Astrocyte of the hippocampus (primary cell): ENCODE measurements around the gene DLG2.
"Not testable (repeated sequence)": the region's sequence is repeated elsewhere in the genome, so short reads cannot be mapped to it uniquely, and the experiment has no call there.

Experiments used
- DNase-seq: peaks from one replicate; pipeline ENCODE4 v3.0.0; 2011; ENCODE audit warnings: low read depth, low spot score

Gene DLG2

GRCh38 chr11:83809274-83809673 lies 1817.9 kb downstream of the DLG2 start:
- no peak for DNase-seq

DNA sequence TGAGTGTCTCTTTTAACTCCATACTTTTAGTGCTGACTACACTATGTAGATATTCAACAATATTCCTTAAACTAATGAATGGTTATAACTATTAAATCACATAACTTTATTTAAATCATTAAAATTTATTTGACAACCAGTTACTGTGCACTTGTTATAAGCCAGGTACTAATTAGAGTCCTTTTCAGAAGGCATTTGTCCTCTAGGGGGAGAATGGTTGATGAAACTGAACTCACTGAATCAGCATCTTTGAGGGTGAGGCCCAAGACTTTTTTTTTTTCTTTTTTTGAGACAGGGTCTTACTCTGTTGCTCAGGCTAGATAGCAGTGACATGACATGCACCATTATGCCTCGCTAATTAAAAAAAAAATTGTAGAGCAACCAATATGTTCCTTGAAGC lies 1825.3 kb downstream of the DLG2 start:
- no peak for DNase-seq

GRCh38 chr11:83793310-83793709 lies 1833.8 kb downstream of the DLG2 start:
- DNase-seq: no peak

GRCh38 chr11:83791557-83791956 lies 1835.6 kb downstream of the DLG2 start:
- no peak for DNase-seq

GRCh38 chr11:83785942-83786341 lies 1841.2 kb downstream of the DLG2 start:
- no peak for DNase-seq

DNA sequence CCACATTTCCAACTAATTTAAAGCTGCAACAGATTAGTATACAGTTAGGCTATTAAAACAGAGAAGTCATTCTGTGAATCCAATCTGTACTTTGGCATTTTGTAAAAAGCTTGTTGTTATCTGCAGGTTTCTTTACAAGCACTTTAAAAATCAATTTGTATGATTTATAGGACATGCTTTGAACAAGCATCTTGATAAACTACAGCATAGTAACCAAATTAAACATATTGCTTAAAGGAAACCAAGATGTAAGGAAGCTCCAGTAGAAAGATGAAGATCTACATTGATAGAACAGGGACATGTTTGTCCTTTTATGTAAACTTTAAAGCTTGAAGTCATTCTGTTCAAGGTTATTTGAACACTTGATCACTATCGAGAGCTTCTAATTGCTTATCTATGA lies 1842.7 kb downstream of the DLG2 start:
- no peak for DNase-seq

- DNase-seq: no peak
Measured at GRCh38 chr11:83782329-83782728, 1844.8 kb downstream of the DLG2 start.

DNA sequence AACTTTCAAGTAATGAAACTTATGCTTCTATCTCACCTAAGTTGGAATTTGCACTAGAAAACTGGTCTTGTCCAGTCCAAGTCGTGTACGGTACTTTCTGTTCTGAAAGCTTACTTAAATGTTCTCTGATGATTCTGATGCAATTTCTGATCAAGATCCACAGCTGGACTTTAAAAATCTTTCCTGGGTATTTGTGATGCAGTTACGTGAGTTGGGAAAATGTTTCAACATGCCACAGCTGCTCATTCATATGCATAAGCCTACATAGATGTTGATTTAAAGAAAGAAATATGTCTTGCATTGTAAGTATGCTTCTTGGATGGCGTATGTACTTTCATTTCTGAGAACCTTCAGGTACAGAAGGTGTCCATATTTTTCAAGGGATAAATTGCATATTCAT lies 1847.3 kb downstream of the DLG2 start:
- no peak for DNase-seq

DNA sequence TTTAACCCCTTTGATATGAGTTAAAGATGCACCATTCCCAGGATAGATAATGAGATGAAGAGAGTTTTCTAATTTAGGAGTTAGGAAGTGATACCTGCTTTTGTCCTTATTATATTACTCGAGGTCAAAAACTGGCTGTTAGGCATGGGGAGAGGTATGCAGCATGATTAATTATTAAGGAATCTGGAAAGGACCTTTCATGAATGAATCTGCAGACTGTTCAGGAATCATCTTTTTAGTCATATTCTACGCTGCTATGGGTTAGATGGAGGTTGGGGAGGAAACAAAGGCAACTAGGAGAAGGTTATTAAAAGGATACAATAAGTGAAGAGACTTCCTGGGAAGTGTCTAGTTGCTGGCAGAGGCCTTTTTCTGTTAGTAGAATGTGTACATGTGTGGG lies 1848.5 kb downstream of the DLG2 start:
- DNase-seq: peak; percentile 13

DNA sequence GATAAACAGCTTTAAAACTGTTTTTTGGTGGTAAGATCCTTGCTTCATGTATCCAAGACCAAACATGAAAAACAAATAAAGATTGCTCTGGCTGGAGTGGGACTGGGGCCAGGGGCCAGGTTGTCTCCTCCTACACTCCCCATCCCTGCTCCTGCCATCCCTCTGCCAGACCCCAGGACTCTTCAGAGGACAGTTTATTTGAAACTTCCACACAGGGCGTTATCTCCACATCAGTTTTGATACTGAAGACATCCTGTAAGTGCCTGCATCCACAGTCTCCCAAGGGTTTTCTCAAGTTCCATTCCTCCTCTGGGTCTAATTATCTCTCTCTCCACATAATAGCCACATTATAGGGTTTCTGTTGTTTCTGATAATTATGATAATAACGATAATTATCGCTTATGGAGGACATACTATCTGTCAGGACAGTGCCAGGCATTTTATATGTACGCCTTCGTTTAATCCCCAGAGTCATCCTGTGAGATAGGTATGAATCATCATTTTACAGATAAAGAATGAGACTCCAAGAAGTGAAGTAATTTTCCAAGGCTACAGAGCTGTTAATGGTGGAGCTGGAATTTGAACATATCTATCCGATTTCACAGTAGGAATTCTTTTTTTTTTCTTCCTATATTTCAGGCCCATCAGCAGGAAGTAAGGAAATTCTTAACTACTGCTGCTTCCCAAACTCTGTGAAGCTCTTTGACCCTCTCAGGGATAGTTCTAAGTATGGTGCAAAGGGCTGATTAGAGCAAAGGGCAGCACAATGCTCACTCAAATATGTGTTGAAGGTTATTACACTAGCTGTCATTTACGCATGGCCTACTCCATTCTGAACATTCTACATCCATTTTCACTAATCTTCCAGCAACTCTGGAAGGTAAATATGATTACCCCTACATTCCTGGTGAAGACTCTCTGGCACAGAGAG lies 1852.9 kb downstream of the DLG2 start:
- peak; percentile 8 for DNase-seq

- DNase-seq: no peak
Measured at GRCh38 chr11:83768489-83768888, 1858.7 kb downstream of the DLG2 start.

DNA sequence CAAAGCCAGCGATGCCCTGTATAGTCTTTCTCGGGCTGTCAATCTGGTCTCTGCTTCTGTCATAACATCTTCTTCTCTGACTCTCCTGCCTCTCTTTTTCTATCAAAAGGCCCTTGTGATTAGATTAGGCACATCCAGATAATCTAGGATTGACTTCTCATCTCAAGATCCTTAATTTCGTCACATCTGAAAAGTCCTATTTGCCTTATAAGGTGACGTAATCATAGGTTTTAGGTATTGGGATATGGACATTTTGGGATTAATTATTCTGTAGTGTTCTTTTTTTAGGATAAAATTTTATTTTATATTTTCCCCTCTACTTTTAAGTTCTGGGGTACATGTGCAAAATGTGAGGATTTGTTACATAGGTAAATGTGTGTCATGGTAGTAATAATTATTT lies 1860.2 kb downstream of the DLG2 start:
- no peak for DNase-seq

- DNase-seq: no peak
Measured at GRCh38 chr11:83764643-83765042, 1862.5 kb downstream of the DLG2 start.

- no peak for DNase-seq
Measured at GRCh38 chr11:83760932-83761331, 1866.2 kb downstream of the DLG2 start.

DNA sequence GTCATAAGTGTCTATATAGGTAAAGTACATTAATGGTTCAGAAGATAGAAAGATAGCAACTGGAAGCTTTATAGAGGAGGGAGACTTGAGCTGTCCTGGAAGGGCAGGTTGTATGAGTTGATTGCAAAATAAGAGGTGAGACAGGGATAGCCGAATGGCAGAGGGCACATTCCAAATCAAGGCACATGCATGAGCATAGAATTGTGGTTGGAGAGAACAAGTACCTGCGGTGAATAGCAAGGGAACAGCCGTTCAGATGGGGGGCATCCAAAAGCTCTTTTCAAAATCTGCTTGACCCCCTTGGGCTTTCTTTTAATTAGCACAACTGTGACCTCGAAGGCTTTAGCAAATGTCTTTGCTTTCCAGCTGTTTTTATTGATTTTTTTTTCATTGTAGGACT lies 1868.0 kb downstream of the DLG2 start:
- DNase-seq: no peak

GRCh38 chr11:83751041-83751440 lies 1876.1 kb downstream of the DLG2 start:
- no peak for DNase-seq

GRCh38 chr11:83746921-83747585 lies 1880.1 kb downstream of the DLG2 start:
- no peak for DNase-seq

GRCh38 chr11:83744620-83745192 lies 1882.4 kb downstream of the DLG2 start:
- DNase-seq: no peak

DNA sequence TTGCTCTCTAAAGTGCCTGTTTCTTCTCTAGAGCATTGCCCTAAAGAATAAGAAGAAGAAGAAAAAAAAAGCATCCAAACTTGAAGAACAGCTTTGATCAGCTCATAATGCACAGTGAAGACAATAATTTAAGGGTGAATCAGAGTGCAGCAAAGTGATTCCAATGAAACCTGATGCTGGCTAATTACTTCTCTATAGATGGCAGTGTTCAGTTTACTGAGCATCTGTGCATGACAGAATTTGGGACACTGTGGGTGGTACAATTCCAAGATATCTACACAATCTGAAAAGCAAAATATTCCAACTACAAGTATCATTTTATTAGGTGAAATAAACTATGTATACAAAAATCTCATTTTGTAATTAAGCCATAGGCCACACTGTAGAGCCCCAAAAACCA lies 1890.5 kb downstream of the DLG2 start:
- DNase-seq: no peak

- DNase-seq: no peak
Measured at GRCh38 chr11:83734120-83734519, 1893.0 kb downstream of the DLG2 start.

GRCh38 chr11:83731288-83731687 lies 1895.9 kb downstream of the DLG2 start:
- DNase-seq: not testable (repeated sequence)

GRCh38 chr11:83728281-83728680 lies 1898.9 kb downstream of the DLG2 start:
- DNase-seq: peak; percentile 36

DNA sequence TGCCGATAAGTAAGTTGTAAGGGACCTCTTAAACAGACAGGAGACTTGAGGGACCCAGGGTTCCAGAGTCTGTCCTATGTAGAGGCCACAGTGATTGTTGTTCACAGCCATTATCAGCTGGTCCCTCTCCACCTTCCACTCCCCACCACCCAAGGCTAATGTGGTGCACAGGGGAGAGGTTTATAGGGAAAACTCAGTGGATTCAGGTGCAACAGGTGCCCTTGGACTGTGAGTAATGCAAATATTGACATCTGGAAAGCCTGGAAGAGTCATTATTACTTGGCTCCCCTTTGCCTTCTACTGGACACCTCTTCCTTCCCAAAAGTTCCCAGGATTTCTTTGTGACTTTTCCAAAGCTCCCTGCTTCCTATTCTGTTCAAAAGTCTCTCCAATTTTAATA lies 1899.9 kb downstream of the DLG2 start:
- no peak for DNase-seq
